ENCODE results near the gene NDST1.

The NDST1 gene

GRCh38 chr5:150498971-150499370 lies 9.0 kb upstream of the NDST1 start:
- Histone ChIP-seq H3K27me3 (ENCODE audit: control insufficient read depth in 1 of 2, insufficient read depth in 2 of 2, low read length in 2 of 2) (no peaks in the 10 kb centered on the region), H3K36me3 (ENCODE audit: control insufficient read depth in 1 of 2, insufficient read depth in 2 of 2, low read length in 2 of 2) (no peaks in the 10 kb centered on the region), H3K4me1 (ENCODE audit: control insufficient read depth in 1 of 2, insufficient read depth in 2 of 2, low read length in 2 of 2) (peaks cover 37 to 44% of the 10 kb centered on the region in 2 donors), H3K4me3 (ENCODE audit: low read depth in 1 of 2, low read length in 2 of 2) (no peak overlapping the region), H3K9ac (ENCODE audit: low read depth in 1 of 2, low read length in 2 of 2) (peak overlapping the region in 1 of 2 donors; percentile 9), H3K9me3 (ENCODE audit: control insufficient read depth in 1 of 2, low read length in 2 of 2) (no peaks in the 10 kb centered on the region), H3K27ac (ENCODE audit: low read depth, low read length) (no peak overlapping the region)

- no peaks in the 10 kb centered on the region for H3K27me3 ChIP-seq (ENCODE audit: control insufficient read depth in 1 of 2, insufficient read depth in 2 of 2, low read length in 2 of 2)
- H3K4me1 ChIP-seq (ENCODE audit: control insufficient read depth in 1 of 2, insufficient read depth in 2 of 2, low read length in 2 of 2), result peaks cover 42 to 50% of the 10 kb centered on the region in 2 donors
- H3K9me3 ChIP-seq (ENCODE audit: control insufficient read depth in 1 of 2, low read length in 2 of 2), result no peaks in the 10 kb centered on the region
- H3K4me3 ChIP-seq (ENCODE audit: low read depth in 1 of 2, low read length in 2 of 2), result no peak overlapping the region
- H3K9ac ChIP-seq (ENCODE audit: low read depth in 1 of 2, low read length in 2 of 2), result no peak overlapping the region
- H3K27ac ChIP-seq (ENCODE audit: low read depth, low read length), result no peak overlapping the region
- no peaks in the 10 kb centered on the region for H3K36me3 ChIP-seq (ENCODE audit: control insufficient read depth in 1 of 2, insufficient read depth in 2 of 2, low read length in 2 of 2)
These were observed 8.4 kb upstream of the NDST1 start for GRCh38 chr5:150499437-150499956.

- Histone ChIP-seq H3K27me3 (ENCODE audit: control insufficient read depth in 1 of 2, insufficient read depth in 2 of 2, low read length in 2 of 2) (no peaks in the 10 kb centered on the region), H3K36me3 (ENCODE audit: control insufficient read depth in 1 of 2, insufficient read depth in 2 of 2, low read length in 2 of 2) (no peaks in the 10 kb centered on the region), H3K4me3 (ENCODE audit: low read depth in 1 of 2, low read length in 2 of 2) (no peak overlapping the region), H3K9me3 (ENCODE audit: control insufficient read depth in 1 of 2, low read length in 2 of 2) (no peaks in the 10 kb centered on the region), H3K27ac (ENCODE audit: low read depth, low read length) (no peak overlapping the region), H3K4me1 (ENCODE audit: control insufficient read depth in 1 of 2, insufficient read depth in 2 of 2, low read length in 2 of 2) (peaks cover 47 to 52% of the 10 kb centered on the region in 2 donors), H3K9ac (ENCODE audit: low read depth in 1 of 2, low read length in 2 of 2) (no peak overlapping the region)
These were observed 7.5 kb upstream of the NDST1 start for GRCh38 chr5:150500328-150500841.

GRCh38 chr5:150500905-150501304 lies 7.0 kb upstream of the NDST1 start:
- Histone ChIP-seq H3K4me1 (ENCODE audit: control insufficient read depth in 1 of 2, insufficient read depth in 2 of 2, low read length in 2 of 2) (peaks cover 47 to 52% of the 10 kb centered on the region in 2 donors), H3K9me3 (ENCODE audit: control insufficient read depth in 1 of 2, low read length in 2 of 2) (no peaks in the 10 kb centered on the region), H3K9ac (ENCODE audit: low read depth in 1 of 2, low read length in 2 of 2) (no peak overlapping the region), H3K27me3 (ENCODE audit: control insufficient read depth in 1 of 2, insufficient read depth in 2 of 2, low read length in 2 of 2) (no peaks in the 10 kb centered on the region), H3K36me3 (ENCODE audit: control insufficient read depth in 1 of 2, insufficient read depth in 2 of 2, low read length in 2 of 2) (no peaks in the 10 kb centered on the region), H3K4me3 (ENCODE audit: low read depth in 1 of 2, low read length in 2 of 2) (no peak overlapping the region), H3K27ac (ENCODE audit: low read depth, low read length) (no peak overlapping the region)

- Histone ChIP-seq H3K27ac (ENCODE audit: low read depth, low read length) (no peak overlapping the region), H3K27me3 (ENCODE audit: control insufficient read depth in 1 of 2, insufficient read depth in 2 of 2, low read length in 2 of 2) (no peaks in the 10 kb centered on the region), H3K9ac (ENCODE audit: low read depth in 1 of 2, low read length in 2 of 2) (no peak overlapping the region), H3K9me3 (ENCODE audit: control insufficient read depth in 1 of 2, low read length in 2 of 2) (no peaks in the 10 kb centered on the region), H3K36me3 (ENCODE audit: control insufficient read depth in 1 of 2, insufficient read depth in 2 of 2, low read length in 2 of 2) (no peaks in the 10 kb centered on the region), H3K4me1 (ENCODE audit: control insufficient read depth in 1 of 2, insufficient read depth in 2 of 2, low read length in 2 of 2) (peaks cover 51 to 58% of the 10 kb centered on the region in 2 donors), H3K4me3 (ENCODE audit: low read depth in 1 of 2, low read length in 2 of 2) (no peak overlapping the region)
These were observed 5.8 kb upstream of the NDST1 start for GRCh38 chr5:150502106-150502505.

GRCh38 chr5:150502847-150503246 lies 5.1 kb upstream of the NDST1 start:
- Histone ChIP-seq H3K4me3 (ENCODE audit: low read depth in 1 of 2, low read length in 2 of 2) (no peak overlapping the region), H3K36me3 (ENCODE audit: control insufficient read depth in 1 of 2, insufficient read depth in 2 of 2, low read length in 2 of 2) (no peaks in the 10 kb centered on the region), H3K27ac (ENCODE audit: low read depth, low read length) (no peak overlapping the region), H3K9ac (ENCODE audit: low read depth in 1 of 2, low read length in 2 of 2) (no peak overlapping the region), H3K9me3 (ENCODE audit: control insufficient read depth in 1 of 2, low read length in 2 of 2) (no peaks in the 10 kb centered on the region), H3K27me3 (ENCODE audit: control insufficient read depth in 1 of 2, insufficient read depth in 2 of 2, low read length in 2 of 2) (no peaks in the 10 kb centered on the region), H3K4me1 (ENCODE audit: control insufficient read depth in 1 of 2, insufficient read depth in 2 of 2, low read length in 2 of 2) (peaks cover 57 to 60% of the 10 kb centered on the region in 2 donors)

GRCh38 chr5:150503386-150503785 lies 4.5 kb upstream of the NDST1 start:
- no peak overlapping the region for H3K4me3 ChIP-seq (ENCODE audit: low read depth in 1 of 2, low read length in 2 of 2)
- no peak overlapping the region for H3K27ac ChIP-seq (ENCODE audit: low read depth, low read length)
- H3K36me3 ChIP-seq (ENCODE audit: control insufficient read depth in 1 of 2, insufficient read depth in 2 of 2, low read length in 2 of 2), result no peaks in the 10 kb centered on the region
- H3K9ac ChIP-seq (ENCODE audit: low read depth in 1 of 2, low read length in 2 of 2), result no peak overlapping the region
- no peaks in the 10 kb centered on the region for H3K9me3 ChIP-seq (ENCODE audit: control insufficient read depth in 1 of 2, low read length in 2 of 2)
- peaks cover 57 to 60% of the 10 kb centered on the region in 2 donors for H3K4me1 ChIP-seq (ENCODE audit: control insufficient read depth in 1 of 2, insufficient read depth in 2 of 2, low read length in 2 of 2)
- H3K27me3 ChIP-seq (ENCODE audit: control insufficient read depth in 1 of 2, insufficient read depth in 2 of 2, low read length in 2 of 2), result no peaks in the 10 kb centered on the region

GRCh38 chr5:150503977-150504620 lies 3.8 kb upstream of the NDST1 start:
- H3K27ac ChIP-seq (ENCODE audit: low read depth, low read length), result peak overlapping the region; percentile 6
- H3K27me3 ChIP-seq (ENCODE audit: control insufficient read depth in 1 of 2, insufficient read depth in 2 of 2, low read length in 2 of 2), result no peaks in the 10 kb centered on the region
- no peaks in the 10 kb centered on the region for H3K9me3 ChIP-seq (ENCODE audit: control insufficient read depth in 1 of 2, low read length in 2 of 2)
- peaks cover 57 to 62% of the 10 kb centered on the region in 2 donors for H3K4me1 ChIP-seq (ENCODE audit: control insufficient read depth in 1 of 2, insufficient read depth in 2 of 2, low read length in 2 of 2)
- H3K36me3 ChIP-seq (ENCODE audit: control insufficient read depth in 1 of 2, insufficient read depth in 2 of 2, low read length in 2 of 2), result no peaks in the 10 kb centered on the region
- H3K4me3 ChIP-seq (ENCODE audit: low read depth in 1 of 2, low read length in 2 of 2), result no peak overlapping the region
- peak overlapping the region in 1 of 2 donors; percentile 11 for H3K9ac ChIP-seq (ENCODE audit: low read depth in 1 of 2, low read length in 2 of 2)

GRCh38 chr5:150505041-150505511 lies 2.9 kb upstream of the NDST1 start:
- Histone ChIP-seq H3K9ac (ENCODE audit: low read depth in 1 of 2, low read length in 2 of 2) (no peak overlapping the region), H3K36me3 (ENCODE audit: control insufficient read depth in 1 of 2, insufficient read depth in 2 of 2, low read length in 2 of 2) (no peaks in the 10 kb centered on the region), H3K4me3 (ENCODE audit: low read depth in 1 of 2, low read length in 2 of 2) (no peak overlapping the region), H3K27me3 (ENCODE audit: control insufficient read depth in 1 of 2, insufficient read depth in 2 of 2, low read length in 2 of 2) (no peaks in the 10 kb centered on the region), H3K9me3 (ENCODE audit: control insufficient read depth in 1 of 2, low read length in 2 of 2) (no peaks in the 10 kb centered on the region), H3K4me1 (ENCODE audit: control insufficient read depth in 1 of 2, insufficient read depth in 2 of 2, low read length in 2 of 2) (peaks cover 51 to 58% of the 10 kb centered on the region in 2 donors), H3K27ac (ENCODE audit: low read depth, low read length) (no peak overlapping the region)

GRCh38 chr5:150505816-150506215 lies 2.1 kb upstream of the NDST1 start:
- H3K27me3 ChIP-seq (ENCODE audit: control insufficient read depth in 1 of 2, insufficient read depth in 2 of 2, low read length in 2 of 2), result no peaks in the 10 kb centered on the region
- no peaks in the 10 kb centered on the region for H3K36me3 ChIP-seq (ENCODE audit: control insufficient read depth in 1 of 2, insufficient read depth in 2 of 2, low read length in 2 of 2)
- H3K9ac ChIP-seq (ENCODE audit: low read depth in 1 of 2, low read length in 2 of 2), result no peak overlapping the region
- no peak overlapping the region for H3K27ac ChIP-seq (ENCODE audit: low read depth, low read length)
- no peaks in the 10 kb centered on the region for H3K9me3 ChIP-seq (ENCODE audit: control insufficient read depth in 1 of 2, low read length in 2 of 2)
- no peak overlapping the region for H3K4me3 ChIP-seq (ENCODE audit: low read depth in 1 of 2, low read length in 2 of 2)
- peaks cover 50 to 58% of the 10 kb centered on the region in 2 donors for H3K4me1 ChIP-seq (ENCODE audit: control insufficient read depth in 1 of 2, insufficient read depth in 2 of 2, low read length in 2 of 2)
